Measurements from ENCODE around the gene AFF2.

AFF2 gene

GRCh38 chrX:148592595-148592994, 92.2 kb downstream of the AFF2 start:
- DNase-seq, result no peak

DNA sequence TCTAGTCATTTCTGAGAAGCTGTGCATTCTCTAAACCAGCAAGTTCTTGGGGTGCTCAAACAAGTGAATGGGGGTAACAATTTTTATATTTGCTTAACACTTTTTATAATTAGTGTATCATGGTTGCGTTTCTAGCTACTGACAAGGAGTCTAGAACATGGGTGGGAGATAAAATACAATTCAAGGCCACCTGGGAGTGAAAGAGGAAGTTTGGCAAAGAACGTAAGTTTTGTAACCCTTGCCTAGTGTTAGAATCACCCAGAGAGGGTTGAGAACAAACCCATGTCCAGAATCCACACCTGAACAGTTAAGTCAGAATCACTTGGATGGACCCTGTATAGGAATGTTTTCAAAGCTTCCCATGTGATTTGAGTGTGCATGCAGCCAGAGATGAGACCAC, 92.7 kb downstream of the AFF2 start:
- no peak for DNase-seq

DNA sequence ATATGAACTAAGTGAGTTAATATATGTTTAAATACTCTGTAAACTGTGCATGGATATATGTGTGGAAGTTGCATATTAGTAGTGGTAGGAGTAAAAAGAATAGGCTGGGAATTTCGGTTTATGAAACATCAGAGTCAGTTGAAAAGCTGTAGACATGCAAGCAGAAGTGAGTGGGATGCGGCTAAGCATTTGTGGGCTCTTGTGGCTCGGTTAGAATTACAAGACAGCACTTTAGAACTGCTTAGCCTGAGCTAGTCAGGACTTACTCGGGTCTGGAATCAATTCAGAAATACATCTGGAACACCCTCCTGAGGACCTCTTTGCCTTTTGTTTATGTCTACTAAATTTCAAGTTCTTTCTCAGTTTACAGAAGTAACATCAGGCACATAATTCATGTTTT, 93.6 kb downstream of the AFF2 start:
- no peak for DNase-seq

DNA sequence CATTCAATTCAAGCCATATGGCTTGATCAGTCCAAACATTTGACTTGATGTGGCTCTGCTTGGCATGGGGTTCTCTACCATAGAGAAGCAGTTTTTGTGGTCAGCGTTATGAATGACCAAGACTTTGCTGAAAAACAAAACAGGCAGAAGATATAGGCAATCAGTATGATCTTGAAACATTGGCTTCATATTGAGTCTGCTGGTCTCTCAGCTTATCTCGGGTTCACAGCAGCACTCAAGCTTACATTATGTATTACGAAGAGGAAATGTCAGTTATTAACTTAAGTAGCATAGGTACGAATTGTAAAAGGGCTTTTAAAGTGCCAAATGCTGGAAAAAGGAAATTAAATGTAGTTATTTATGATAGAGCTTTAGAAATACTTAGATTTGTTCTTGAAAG, 99.0 kb downstream of the AFF2 start:
- no peak for DNase-seq

GRCh38 chrX:148600131-148600530, 99.7 kb downstream of the AFF2 start:
- DNase-seq, result no peak

DNA sequence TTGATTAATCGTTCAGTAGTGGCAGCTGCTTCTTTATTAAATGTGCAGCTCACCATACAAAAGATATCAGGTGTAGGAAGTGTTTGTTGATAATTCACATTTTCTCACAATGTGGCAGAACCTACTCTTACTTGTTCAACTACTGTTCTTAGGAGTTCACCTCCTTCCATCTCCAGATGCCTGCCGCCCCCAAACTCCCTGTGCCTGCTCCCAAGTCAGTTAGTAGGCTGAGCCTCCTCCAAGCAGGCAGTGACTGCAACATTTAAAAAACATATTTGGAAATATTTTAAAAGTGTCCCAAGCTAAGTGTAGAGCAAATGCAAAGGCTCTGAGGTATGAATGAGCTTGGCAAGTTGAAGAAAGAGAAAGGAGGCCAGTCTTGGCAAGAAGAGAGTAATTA, 100.2 kb downstream of the AFF2 start:
- DNase-seq, result no peak

GRCh38 chrX:148601034-148601433, 100.6 kb downstream of the AFF2 start:
- DNase-seq, result no peak

- DNase-seq, result peak; percentile 5
These were observed 109.3 kb downstream of the AFF2 start for GRCh38 chrX:148609515-148610327.

DNA sequence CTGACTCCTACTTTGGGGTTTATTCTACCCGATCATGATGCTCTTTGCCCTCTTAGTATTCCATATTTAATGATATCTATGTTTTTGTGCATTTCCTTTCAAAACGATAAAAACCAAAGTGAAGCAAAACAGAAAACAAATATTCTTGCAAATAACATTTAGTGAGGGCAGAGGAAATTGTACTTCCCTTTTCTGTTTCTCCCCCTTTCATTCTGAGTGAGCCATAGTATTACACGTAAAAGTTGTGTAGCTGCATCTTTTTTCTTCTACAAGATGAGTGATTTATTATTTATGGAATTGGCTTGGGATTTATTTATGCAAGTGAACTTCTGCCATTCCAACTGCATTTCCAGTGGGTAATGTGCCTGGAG, 109.9 kb downstream of the AFF2 start:
- DNase-seq, result no peak

GRCh38 chrX:148611993-148612392, 111.6 kb downstream of the AFF2 start:
- no peak for DNase-seq

GRCh38 chrX:148612431-148612830, 112.0 kb downstream of the AFF2 start:
- DNase-seq, result no peak

DNA sequence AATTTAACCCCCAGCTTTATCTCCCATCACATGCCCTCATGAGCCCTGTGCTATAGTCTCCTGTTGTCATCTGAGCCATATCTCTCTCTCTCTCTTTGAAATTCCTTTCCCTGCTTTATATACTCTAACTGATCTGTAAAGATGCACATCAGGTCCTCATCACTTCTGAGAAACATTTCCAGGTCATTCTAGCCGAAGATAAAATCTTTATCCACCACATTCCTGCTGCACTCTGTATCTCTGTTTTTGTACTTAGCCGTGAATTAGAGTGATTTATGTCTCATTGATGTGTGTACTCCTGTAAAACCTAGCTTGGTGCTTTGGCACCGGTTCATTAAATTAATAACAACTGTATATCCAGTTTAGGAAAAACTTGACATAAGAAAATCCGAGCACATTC, 113.2 kb downstream of the AFF2 start:
- DNase-seq, result no peak

DNA sequence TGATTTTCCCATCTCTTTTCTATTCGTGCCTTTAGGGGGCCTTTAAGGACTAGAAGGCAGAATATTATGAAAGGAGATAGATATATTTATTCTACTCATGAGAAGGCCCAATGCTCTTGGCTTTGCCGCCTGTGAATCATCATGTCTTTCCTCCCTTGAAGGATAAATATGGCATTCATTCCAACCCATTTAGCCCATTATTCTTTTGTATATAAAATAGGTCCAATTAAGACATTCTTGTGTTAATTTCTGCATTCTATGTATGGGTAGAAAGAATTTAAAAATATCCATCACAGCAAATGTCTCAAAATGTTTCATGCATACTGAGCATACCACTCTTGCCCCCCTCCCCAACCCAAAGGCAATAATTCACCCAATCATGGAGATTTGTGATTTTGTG, 115.1 kb downstream of the AFF2 start:
- no peak for DNase-seq

DNA sequence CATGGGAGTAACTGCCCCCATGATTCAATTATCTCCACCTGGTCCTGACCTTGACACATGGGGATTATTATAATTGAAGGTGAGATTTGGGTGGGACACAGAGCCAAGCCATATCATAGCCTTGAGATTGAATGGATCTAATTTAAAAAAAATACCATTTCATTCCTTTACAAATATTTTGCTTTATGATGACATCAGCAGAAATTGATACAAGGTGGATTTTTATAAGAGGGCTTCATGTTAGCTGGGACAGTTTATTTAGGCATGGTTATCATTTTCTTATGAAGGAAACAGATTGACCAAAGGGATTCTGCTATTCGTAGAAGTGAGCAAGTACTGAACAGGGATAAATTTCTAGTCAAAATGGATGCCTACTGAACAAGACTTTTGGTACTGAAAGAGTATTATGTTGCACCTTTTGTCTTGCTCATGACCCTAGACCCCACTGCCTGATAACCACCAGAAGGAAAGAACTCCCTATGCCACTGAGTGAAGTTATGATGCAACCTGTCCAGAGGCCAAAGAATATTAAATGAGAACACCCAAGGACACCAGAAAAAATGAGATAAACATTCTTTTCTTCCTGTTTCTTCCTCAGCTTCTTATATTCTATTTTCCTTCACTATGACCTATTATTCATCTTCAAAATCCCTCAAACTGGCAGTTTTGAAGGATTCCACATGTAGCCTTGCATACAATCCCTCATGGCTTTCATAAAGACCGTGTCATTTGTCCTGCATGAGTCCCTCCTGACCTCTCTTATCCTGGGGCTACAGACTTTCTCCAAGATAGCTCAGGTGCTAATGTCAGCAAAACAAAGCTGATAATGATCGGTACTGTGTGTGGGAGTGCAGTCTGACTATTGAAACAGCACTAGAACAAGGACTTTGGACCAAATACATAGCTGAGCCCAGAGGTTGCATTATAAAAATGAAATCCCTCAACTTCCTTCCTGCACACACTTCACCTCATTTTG, 118.3 kb downstream of the AFF2 start:
- no peak for DNase-seq

DNA sequence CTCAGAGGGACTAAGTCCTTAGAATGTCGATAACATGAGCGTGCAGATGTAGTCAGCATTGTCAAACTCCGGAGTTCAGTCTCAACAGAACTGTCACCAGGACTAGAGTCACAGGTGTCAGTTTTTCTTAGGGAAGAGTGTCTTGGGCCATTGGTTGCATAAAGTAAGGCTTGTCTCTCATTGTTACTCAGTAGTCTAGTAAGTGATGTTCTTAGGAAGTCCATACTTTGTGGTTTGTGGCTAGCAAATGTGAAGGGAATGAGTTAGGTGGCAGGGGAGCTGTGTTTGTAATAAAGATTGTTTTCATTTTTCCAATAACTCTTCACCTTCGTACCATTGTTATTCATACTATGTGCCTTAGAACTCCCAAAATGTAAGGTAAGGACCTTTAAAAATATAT, 119.6 kb downstream of the AFF2 start:
- no peak for DNase-seq

GRCh38 chrX:148624951-148625474, 124.6 kb downstream of the AFF2 start:
- no peak for DNase-seq

DNA sequence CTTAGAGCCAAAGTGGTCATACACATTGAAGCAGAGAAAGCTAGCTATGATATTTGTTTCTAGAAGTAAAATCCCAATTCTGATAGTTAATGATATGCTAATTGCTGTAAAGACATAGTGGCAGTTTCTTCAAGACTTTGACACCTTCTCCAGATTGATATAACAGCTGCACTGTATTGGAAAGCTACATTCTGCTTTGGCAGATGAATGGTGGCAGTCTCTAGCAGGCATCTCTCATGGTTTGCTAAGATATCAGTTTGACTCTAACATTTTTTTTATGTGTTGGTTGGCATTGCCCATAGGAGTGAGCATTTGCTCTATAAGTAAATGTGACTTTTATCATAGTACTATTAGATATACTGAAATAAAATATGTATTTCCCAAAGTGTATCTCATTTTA, 128.2 kb downstream of the AFF2 start:
- DNase-seq, result no peak

DNA sequence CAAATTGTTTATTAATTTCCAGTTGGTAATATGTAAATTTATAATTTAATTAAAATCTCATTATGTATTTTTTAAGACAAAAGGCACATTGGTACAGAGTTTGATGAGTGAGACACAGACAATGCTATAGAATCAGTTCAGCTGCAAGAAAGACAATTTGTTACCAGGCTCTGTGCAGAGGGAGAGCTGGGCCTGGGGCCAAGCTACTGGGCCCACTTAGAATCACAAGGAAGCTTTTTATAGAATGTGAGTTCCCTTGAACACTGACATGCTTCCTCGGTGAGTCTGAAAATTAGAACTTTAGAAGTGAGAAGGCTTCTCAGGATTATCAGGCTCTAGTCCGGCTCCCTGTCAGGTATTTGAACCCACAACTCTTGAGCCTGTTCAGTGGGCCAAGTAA, 129.0 kb downstream of the AFF2 start:
- no peak for DNase-seq

DNA sequence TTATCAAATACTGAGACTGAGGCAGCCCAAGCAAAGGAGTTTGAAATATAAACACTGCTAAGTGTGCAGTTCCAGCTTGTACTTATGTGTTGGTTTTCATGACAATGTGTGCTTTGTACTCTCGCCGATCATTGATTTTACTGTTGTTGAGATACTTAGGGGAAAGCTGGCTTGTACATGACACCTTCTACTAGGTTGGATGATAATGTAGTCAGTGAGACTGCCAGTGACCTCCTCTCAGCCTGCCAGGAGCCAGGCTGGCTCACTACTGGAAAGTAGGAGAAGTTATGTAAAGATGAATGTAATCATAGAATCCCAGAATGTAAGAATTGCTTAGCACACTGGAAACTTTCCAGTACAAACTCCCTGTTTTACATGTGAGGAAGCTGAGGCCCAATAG, 132.0 kb downstream of the AFF2 start:
- no peak for DNase-seq

DNA sequence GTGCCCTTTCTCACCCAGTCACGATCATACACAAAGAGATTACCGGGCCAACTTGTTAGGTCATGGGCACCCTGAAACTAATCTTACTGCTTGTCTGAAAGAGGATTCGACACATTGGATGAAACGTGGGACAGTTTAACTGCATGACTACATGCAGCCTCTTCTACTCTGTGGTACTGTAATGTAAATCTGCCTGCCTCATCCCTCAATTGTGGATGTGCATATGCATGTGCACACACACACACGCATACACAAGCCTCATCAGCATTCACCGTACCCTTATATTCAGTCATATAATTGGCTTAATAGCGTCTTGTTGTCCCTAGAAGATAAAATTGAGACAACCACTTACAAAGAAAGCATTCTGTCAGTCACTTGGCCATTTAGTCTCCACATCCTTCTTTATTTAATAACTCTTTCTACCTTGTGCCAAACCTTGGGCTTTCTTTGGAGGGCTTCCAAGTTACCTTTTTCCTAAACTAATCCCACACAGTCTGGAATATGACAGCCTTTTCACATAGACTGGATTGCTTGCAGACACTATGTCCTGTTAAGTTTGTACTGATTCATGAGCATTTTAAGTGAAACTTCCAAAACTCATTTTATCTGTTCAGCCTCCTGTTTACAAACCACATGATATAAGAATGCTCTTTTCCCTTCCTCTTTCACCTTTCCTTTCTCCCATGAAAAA, 132.9 kb downstream of the AFF2 start:
- DNase-seq, result no peak

- no peak for DNase-seq
These were observed 134.2 kb downstream of the AFF2 start for GRCh38 chrX:148634591-148634990.

GRCh38 chrX:148643460-148643859, 143.0 kb downstream of the AFF2 start:
- no peak for DNase-seq

- no peak for DNase-seq
These were observed 147.2 kb downstream of the AFF2 start for GRCh38 chrX:148647651-148648050.

All from T1000 (cell line).